ENCODE data around the gene SYNE2. TPM values are rescaled to one million over a fixed set of nuclear protein-coding genes. Genes with fewer than 3 reads are reported as not detected.

Gene SYNE2
- total and polyA plus RNA-seq, 2 donors (not counting 3 experiments of a cell fraction or from before 2014, with no cell fraction given), result 16.0 to 53.7 TPM

DNA sequence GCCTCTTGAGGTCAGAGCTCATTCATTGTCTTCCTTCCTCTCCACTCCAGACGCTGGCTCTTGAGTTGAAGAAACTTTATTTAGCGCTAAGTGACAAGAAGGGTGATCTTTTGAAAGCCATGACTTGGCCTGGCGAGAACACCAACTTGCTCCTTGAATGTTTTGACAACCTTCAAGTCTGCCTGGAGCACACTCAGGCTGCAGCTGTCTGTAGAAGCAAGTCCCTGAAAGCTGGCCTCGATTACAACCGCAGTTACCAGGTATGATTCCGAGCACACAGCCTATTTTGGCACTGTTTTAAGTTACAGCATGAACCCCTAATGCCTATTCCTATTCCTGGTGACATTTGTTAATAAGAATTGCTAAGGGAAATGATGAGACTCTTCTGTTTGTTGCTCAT is 273.7 kb downstream of the SYNE2 start:
- BruUV-seq (replicated peaks), result no TSS peak
- dilution Hi-C loops (cut with MboI; ENCODE audit: extremely low pct_ligation_motif_present, low sequenced_read_pairs), result no loop called here
- Histone ChIP-seq H3K4me3 (replicated peaks in 1 of 3; ENCODE audit: insufficient read depth in 1 of 3, low read depth in 1 of 3, low read length in 3 of 3) (no peak overlapping the region), H3K4me1 (ENCODE audit: control insufficient read depth, extremely low read depth, insufficient read depth, low read length) (no peaks in the 10 kb centered on the region), H3K9me1 (replicated peaks; ENCODE audit: control insufficient read depth, extremely low read depth, insufficient read depth, low read length) (no peaks in the 10 kb centered on the region), H3K27ac (ENCODE audit: insufficient read depth, low read depth, low read length) (no peak overlapping the region), H2AFZ (ENCODE audit: low read depth, low read length) (no peak overlapping the region), H3K27me3 (ENCODE audit: control insufficient read depth in 2 of 2, insufficient read depth in 2 of 2, low read length in 2 of 2) (no peaks in the 10 kb centered on the region), H3K4me2 (ENCODE audit: insufficient read depth, low read length) (no peak overlapping the region), H3K79me2 (ENCODE audit: control insufficient read depth, insufficient read depth, low read length) (no peaks in the 10 kb centered on the region), H3K36me3 (ENCODE audit: control insufficient read depth in 2 of 2, extremely low read depth in 1 of 2, insufficient read depth in 2 of 2, low read length in 2 of 2) (peaks cover 3 to 16% of the 10 kb centered on the region in 2 experiments), H3K9me3 (replicated peaks; ENCODE audit: control insufficient read depth, insufficient read depth, low read length) (no peaks in the 10 kb centered on the region), H4K20me1 (replicated peaks; ENCODE audit: control insufficient read depth, extremely low read depth, insufficient read depth, low read length) (no peaks in the 10 kb centered on the region), H3K9ac (replicated peaks; ENCODE audit: extremely low read depth, insufficient read depth, low read length) (no peak overlapping the region)
- ChIA-PET CTCF (interaction anchor here (1.4 to 1.5 kb wide), 2 partner anchors 18 to 169 kb away, joined by 3 to 4 read pairs; no protein-coding TSS in a partner anchor), POLR2A (no interaction called here)
- no peak for TF ChIP-seq FOS (IDR thresholded peaks at IDR 0.05; ENCODE audit: borderline replicate concordance, insufficient read depth, low read length)
- TF ChIP-seq EZH2 (IDR thresholded peaks at IDR 0.05; ENCODE audit: borderline replicate concordance, low read depth, low read length, severe bottlenecking), result no peak
- TF ChIP-seq MYC (IDR thresholded peaks at IDR 0.05; ENCODE audit: low read depth, low read length), result no peak
- TF ChIP-seq JUN (IDR thresholded peaks at IDR 0.05; ENCODE audit: borderline replicate concordance, insufficient read depth, insufficient read length, low read depth), result no peak
- TF ChIP-seq, protein P1, sequence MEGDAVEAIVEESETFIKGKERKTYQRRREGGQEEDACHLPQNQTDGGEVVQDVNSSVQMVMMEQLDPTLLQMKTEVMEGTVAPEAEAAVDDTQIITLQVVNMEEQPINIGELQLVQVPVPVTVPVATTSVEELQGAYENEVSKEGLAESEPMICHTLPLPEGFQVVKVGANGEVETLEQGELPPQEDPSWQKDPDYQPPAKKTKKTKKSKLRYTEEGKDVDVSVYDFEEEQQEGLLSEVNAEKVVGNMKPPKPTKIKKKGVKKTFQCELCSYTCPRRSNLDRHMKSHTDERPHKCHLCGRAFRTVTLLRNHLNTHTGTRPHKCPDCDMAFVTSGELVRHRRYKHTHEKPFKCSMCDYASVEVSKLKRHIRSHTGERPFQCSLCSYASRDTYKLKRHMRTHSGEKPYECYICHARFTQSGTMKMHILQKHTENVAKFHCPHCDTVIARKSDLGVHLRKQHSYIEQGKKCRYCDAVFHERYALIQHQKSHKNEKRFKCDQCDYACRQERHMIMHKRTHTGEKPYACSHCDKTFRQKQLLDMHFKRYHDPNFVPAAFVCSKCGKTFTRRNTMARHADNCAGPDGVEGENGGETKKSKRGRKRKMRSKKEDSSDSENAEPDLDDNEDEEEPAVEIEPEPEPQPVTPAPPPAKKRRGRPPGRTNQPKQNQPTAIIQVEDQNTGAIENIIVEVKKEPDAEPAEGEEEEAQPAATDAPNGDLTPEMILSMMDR (IDR thresholded peaks at IDR 0.05; ENCODE audit: extremely low read depth in 1 of 2, insufficient read depth in 1 of 2, low read depth in 1 of 2, low read length in 2 of 2), result no peak
- FAIRE-seq, result no peak
- DNase-seq (ENCODE audit: low read depth, low spot score), result no peak
- intact Hi-C loops (cut with micrococcal nuclease), result no loop called here

Measured in endothelial cell of umbilical vein (primary cell).